Hepatocyte (in vitro differentiated cells): Measurements from ENCODE around the gene DNAJC5. TPM values are rescaled to one million over a fixed set of nuclear protein-coding genes. Genes with fewer than 3 reads are reported as not detected.

Experiments used
- DNase-seq: peaks from one replicate; pipeline ENCODE4 v3.0.0-alpha.2; 2016; ENCODE audit warnings: low spot score
- H2AFZ ChIP-seq: fragments of 200-600 bp; sonication (generic); 2 replicates; pipeline ENCODE4 v1.6.0; 2016; ENCODE audit warnings: antibody characterized with exemption, mild to moderate bottlenecking
- H3K27ac ChIP-seq: fragments of 200-600 bp; sonication (generic); 2 replicates; pipeline ENCODE4 v1.5.1; 2016; ENCODE audit warnings: mild to moderate bottlenecking
- H3K27me3 ChIP-seq: fragments of 200-600 bp; sonication (generic); 2 replicates; pipeline ENCODE4 v1.6.1; 2016
- H3K36me3 ChIP-seq: fragments of 200-600 bp; sonication (generic); replicated peaks from 2 replicates; pipeline ENCODE4 v1.5.1; 2016; ENCODE audit warnings: low read depth; ENCODE audit not compliant: insufficient read depth
- H3K4me1 ChIP-seq: fragments of 200-600 bp; sonication (generic); 2 replicates; pipeline ENCODE4 v1.5.1; 2016; ENCODE audit warnings: mild to moderate bottlenecking, moderate library complexity; ENCODE audit not compliant: insufficient read depth
- H3K4me2 ChIP-seq: fragments of 200-600 bp; sonication (generic); 2 replicates; pipeline ENCODE4 v1.6.0; 2016
- H3K4me3 ChIP-seq: fragments of 200-600 bp; sonication (generic); 2 replicates; pipeline ENCODE4 v1.5.1; 2016; ENCODE audit warnings: mild to moderate bottlenecking
- H3K79me2 ChIP-seq: fragments of 200-600 bp; sonication (generic); 2 replicates; pipeline ENCODE4 v1.6.0; 2017; ENCODE audit warnings: mild to moderate bottlenecking
- H3K9me2 ChIP-seq: fragments of 200-600 bp; sonication (generic); replicated peaks from 2 replicates; pipeline ENCODE4 v1.6.0; 2017; ENCODE audit warnings: mild to moderate bottlenecking; ENCODE audit not compliant: insufficient read depth
- H3K9me3 ChIP-seq: fragments of 200-600 bp; sonication (generic); 2 replicates; pipeline ENCODE4 v1.5.1; 2016; ENCODE audit warnings: low read depth, mild to moderate bottlenecking
- H4K20me1 ChIP-seq: fragments of 200-600 bp; sonication (generic); 2 replicates; pipeline ENCODE4 v1.6.0; 2016; ENCODE audit warnings: mild to moderate bottlenecking; ENCODE audit not compliant: insufficient read depth, poor library complexity, severe bottlenecking
- CTCF ChIP-seq: fragments of 200-600 bp; sonication (generic); IDR thresholded peaks from 2 replicates; pipeline ENCODE4 v1.5.1; 2016; ENCODE audit warnings: antibody characterized with exemption, mild to moderate bottlenecking; ENCODE audit not compliant: poor library complexity
- EZH2 ChIP-seq: fragments of 200-600 bp; sonication (generic); IDR thresholded peaks from 2 replicates; pipeline ENCODE4 v1.6.1; 2016; ENCODE audit warnings: antibody characterized with exemption, mild to moderate bottlenecking, borderline replicate concordance
- EZH2phosphoT487 ChIP-seq: fragments of 200-600 bp; sonication (generic); IDR thresholded peaks from one replicate; pipeline ENCODE4 v1.6.1; 2018; ENCODE audit warnings: antibody characterized with exemption, mild to moderate bottlenecking, low read depth, moderate library complexity; ENCODE audit not compliant: unreplicated experiment, severe bottlenecking
- WGBS: methylation state at CpG from one replicate; pipeline ENCODE4 v1.1.6; 2016; ENCODE audit warnings: low lambda C conversion rate; ENCODE audit errors: missing lambda C conversion rate; 5-methylcytosine and 5-hydroxymethylcytosine counted together
- polyA plus RNA-seq: library from polyadenylated mRNA; unstranded; fragments of >200 nt; fragmentation: Nextera tagmentation; extraction: Ambion mirVana; gene quantifications from 2 replicates; pipeline ENCODE4 v1.2.1, GENCODE V29; 2016
- total RNA-seq: library from RNA; depleted of rRNA; stranded (reverse); fragments of >200 nt; gene quantifications from 2 replicates; pipeline ENCODE4 v1.2.3, GENCODE V29; 2014

Gene DNAJC5
- total and polyA plus RNA-seq, 2 experiments from 2014 or later = 10.2 to 39.6 TPM

DNA sequence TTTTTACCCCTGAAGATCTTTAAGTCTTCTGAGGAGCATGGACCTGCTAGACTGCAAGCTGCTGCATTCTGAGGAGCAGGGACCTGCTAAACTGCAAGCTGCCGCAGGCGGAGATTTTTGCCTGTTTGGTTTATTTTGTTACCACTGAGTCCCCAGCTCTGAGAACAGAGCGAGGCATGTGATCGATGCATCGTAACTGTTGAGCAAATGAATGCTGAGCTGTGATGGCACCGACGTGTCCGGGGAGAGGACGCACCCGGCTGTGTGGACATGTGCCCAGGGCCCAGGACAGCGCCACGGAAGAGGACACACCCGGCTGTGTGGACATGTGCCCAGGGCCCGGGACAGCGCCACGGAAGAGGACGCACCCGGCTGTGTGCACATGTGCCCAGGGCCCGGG, 24.2 kb downstream of the DNAJC5 start:
- Histone ChIP-seq H3K4me2 (no peak overlapping the region), H3K27me3 (no peaks in the 10 kb centered on the region), H3K4me1 (peaks cover 5% of the 10 kb centered on the region), H4K20me1 (peaks cover 31% of the 10 kb centered on the region), H3K9me2 (no peaks in the 10 kb centered on the region), H3K79me2 (peaks cover 93% of the 10 kb centered on the region), H3K9me3 (no peaks in the 10 kb centered on the region), H2AFZ (no peak overlapping the region), H3K4me3 (no peak overlapping the region), H3K36me3 (no peaks in the 10 kb centered on the region), H3K27ac (no peak overlapping the region)
- DNase-seq = no peak
- WGBS = 96% methylated on average over 8 of the region's 19 CpGs
- TF ChIP-seq EZH2 (no peak), EZH2phosphoT487 (no peak), CTCF (no peak)

- Histone ChIP-seq H4K20me1 (peaks cover 36% of the 10 kb centered on the region), H3K27ac (no peak overlapping the region), H3K9me3 (no peaks in the 10 kb centered on the region), H3K9me2 (no peaks in the 10 kb centered on the region), H3K4me2 (no peak overlapping the region), H3K4me1 (peaks cover 5% of the 10 kb centered on the region), H3K79me2 (peaks cover 93% of the 10 kb centered on the region), H3K4me3 (no peak overlapping the region), H2AFZ (no peak overlapping the region), H3K36me3 (no peaks in the 10 kb centered on the region), H3K27me3 (no peaks in the 10 kb centered on the region)
- no peak for DNase-seq
- over 99% methylated on average over 22 of the region's 23 CpGs for WGBS
- TF ChIP-seq EZH2 (no peak), CTCF (no peak), EZH2phosphoT487 (no peak)
These were observed 25.3 kb downstream of the DNAJC5 start for GRCh38 chr20:63920226-63920625.

DNA sequence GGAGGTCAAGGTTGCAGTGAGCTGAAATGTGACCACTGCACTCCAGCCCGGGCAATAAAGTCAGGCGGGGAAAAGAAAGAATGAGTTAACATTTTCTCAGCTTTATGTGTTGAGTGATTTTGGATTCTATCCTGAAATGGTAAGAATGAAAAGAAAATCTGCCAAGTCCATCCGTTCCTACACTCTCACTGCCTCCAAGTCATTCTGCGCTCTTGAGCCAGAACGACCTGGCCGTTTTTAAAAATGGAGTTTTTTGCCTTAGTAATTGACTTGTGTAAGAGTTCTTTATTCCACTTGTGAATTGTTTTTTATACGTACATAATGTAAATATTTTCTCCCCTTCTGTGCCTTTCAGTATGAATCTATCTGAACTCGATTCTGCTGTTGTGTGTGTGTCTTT, 28.7 kb downstream of the DNAJC5 start:
- H3K9me3 ChIP-seq = no peaks in the 10 kb centered on the region
- H3K79me2 ChIP-seq = peaks cover 83% of the 10 kb centered on the region
- no peaks in the 10 kb centered on the region for H3K27me3 ChIP-seq
- WGBS = 76% methylated on average over 8 of the region's 8 CpGs
- H2AFZ ChIP-seq = no peak overlapping the region
- H3K9me2 ChIP-seq = no peaks in the 10 kb centered on the region
- no peak overlapping the region for H3K27ac ChIP-seq
- peaks cover 3% of the 10 kb centered on the region for H3K36me3 ChIP-seq
- no peak overlapping the region for H3K4me3 ChIP-seq
- peaks cover 5% of the 10 kb centered on the region for H3K4me1 ChIP-seq
- no peak for DNase-seq
- no peak overlapping the region for H3K4me2 ChIP-seq
- peaks cover 45% of the 10 kb centered on the region for H4K20me1 ChIP-seq
- TF ChIP-seq EZH2 (no peak), EZH2phosphoT487 (no peak), CTCF (no peak)

DNA sequence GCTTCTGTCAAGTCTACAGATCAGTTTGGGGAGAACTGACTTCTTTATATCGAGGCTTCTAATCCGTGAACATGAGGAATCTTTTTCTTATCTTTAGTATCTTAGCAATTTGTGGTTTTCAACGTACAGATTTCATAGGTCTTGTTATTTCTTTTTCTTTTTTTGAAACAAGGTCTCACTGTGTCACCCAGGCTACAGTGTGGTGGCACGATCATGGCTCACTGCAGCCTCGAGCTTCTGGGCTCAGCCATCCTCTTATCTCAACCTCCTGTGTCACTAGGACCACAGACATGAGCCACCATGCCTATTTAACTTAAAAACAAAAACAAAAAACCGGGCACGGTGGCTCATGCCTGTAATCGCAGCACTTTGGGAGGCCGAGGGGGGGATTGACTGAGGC, 29.3 kb downstream of the DNAJC5 start:
- H3K4me3 ChIP-seq = no peak overlapping the region
- no peak for DNase-seq
- H3K9me3 ChIP-seq = no peaks in the 10 kb centered on the region
- H3K9me2 ChIP-seq = no peaks in the 10 kb centered on the region
- no peak overlapping the region for H3K27ac ChIP-seq
- peaks cover 5% of the 10 kb centered on the region for H3K4me1 ChIP-seq
- TF ChIP-seq CTCF (no peak), EZH2phosphoT487 (no peak), EZH2 (no peak)
- peaks cover 77% of the 10 kb centered on the region for H3K79me2 ChIP-seq
- 82% methylated on average over 9 of the region's 9 CpGs for WGBS
- H2AFZ ChIP-seq = no peak overlapping the region
- no peaks in the 10 kb centered on the region for H3K27me3 ChIP-seq
- H4K20me1 ChIP-seq = peaks cover 45% of the 10 kb centered on the region
- peaks cover 3% of the 10 kb centered on the region for H3K36me3 ChIP-seq
- no peak overlapping the region for H3K4me2 ChIP-seq
